GM19452 (cell line): ENCODE data around the gene P2RY2.

Experiments used
- ATAC-seq: cut with Tn5 transposase; IDR thresholded peaks from one replicate; pipeline ENCODE4 v1.9.1; 2021; ENCODE audit not compliant: unreplicated experiment

The P2RY2 gene

GRCh38 chr11:73241300-73241699 is 23.2 kb downstream of the P2RY2 start:
- ATAC-seq, result no peak

DNA sequence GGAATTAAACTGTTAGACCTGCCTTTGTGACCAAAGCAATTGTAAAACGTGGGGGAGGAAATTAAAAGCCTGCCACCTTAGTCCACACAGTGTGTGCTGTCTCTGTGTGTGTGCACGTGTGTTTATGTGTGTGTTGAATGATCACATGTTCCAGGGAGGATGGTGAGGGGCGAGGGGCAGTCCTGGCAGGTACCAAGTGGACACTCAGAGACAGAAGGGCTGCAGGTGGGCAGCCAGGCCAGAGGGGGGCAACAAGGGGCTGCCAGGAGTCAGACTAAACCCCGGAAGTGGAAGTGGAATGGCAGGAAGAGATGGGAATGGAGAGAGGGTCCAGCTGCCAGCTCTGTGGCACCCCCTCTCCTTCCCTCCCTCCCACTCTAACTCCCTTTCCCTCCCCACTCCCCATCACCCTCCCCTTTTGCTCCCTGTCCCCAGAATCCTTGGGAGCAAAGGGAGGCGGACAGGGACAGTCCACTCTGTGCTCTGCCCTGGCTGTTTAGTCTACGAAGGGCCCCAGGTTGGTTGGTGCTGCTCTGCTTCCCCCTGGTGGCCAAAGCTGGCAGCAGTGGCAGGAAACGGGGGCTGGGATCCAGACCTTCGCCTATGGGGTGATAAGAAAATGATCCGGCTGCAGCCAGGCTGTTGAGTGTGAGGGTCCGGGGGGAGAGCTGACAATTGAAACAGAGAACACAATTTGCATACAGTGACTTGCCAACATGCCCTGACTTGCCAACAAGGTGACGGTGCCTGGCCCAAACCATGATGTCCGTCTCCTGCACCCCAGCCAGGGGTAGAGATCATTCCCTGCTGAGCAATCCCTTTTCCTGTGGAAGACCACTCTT is 24.4 kb downstream of the P2RY2 start:
- ATAC-seq, result no peak

DNA sequence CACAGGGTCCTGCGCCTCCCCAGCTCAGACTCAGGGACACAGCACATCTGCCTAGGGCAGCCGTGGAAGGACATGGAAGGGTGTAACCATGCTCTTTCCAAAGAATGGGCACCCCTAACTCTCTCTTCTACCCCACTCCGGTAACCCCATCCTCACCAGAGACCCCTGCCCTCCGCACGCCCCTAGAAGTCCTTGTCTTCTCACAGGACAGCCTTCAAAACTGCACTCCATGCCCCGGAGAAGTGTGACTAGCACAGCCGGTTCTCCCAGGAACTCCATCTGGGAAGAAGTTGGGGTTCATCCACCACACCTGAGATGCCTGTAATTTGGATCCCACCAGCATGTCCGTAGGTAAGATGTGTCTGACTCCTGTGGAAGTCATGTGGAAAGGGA is 25.0 kb downstream of the P2RY2 start:
- no peak for ATAC-seq

DNA sequence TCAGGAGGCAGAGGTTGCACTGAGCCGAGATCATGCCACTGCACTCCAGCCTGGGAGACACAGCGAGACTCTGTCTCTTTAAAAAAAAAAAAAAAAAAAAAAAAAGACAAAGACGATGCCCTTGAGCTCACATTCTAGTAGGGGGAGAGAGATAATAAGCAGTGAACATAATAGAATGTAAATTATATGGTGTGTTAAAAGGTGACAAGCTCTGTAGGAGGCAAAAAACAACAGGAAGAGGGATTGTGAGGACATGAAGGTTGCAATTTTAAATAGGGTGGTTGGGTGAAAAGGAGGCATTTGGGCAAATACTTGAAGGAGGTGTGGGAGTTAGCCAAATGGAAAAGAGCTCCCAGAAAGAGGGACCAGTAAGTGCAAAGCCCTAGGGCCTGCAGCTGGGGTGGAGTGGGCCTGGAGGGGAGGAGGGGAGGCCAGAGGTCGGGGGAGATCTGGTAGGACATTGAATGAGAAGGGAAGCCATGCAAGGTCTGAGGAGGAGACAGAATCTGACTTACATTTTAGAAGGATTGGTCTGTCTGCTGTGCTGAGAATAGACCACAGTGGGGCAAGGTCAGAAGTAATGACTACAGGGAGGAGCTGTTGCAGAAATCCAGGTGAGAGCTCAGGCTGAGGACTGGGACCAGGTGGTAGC is 26.6 kb downstream of the P2RY2 start:
- no peak for ATAC-seq

- no peak for ATAC-seq
These were observed 27.4 kb downstream of the P2RY2 start for GRCh38 chr11:73245461-73245860.

GRCh38 chr11:73246303-73246702 is 28.2 kb downstream of the P2RY2 start:
- no peak for ATAC-seq

- no peak for ATAC-seq
These were observed 30.6 kb downstream of the P2RY2 start for GRCh38 chr11:73248526-73249185.

DNA sequence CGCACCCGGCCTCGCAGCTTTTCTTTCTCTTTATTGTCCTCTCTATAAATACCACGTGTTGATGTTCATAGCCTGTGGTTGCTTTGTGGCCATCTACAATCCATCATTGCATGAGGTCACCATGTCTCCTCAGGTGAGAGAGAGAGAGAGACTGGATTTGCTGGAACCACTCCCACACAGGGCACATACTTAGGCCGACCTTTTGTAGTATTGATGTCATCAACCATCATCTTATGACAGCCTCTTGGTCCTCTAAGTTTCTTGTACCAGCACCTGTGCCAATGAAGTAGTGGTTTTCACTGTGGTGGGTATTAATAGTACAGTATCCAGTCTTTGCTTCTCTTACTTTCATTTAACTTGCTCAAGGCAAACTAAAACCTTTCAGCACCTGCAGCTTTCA is 31.2 kb downstream of the P2RY2 start:
- no peak for ATAC-seq

- no peak for ATAC-seq
These were observed 32.0 kb downstream of the P2RY2 start for GRCh38 chr11:73249853-73250783.

- ATAC-seq, result no peak
These were observed 34.6 kb downstream of the P2RY2 start for GRCh38 chr11:73252577-73253191.

GRCh38 chr11:73257342-73258103 is 39.4 kb downstream of the P2RY2 start:
- ATAC-seq, result no peak

- ATAC-seq, result no peak
These were observed 40.3 kb downstream of the P2RY2 start for GRCh38 chr11:73258104-73259035.

DNA sequence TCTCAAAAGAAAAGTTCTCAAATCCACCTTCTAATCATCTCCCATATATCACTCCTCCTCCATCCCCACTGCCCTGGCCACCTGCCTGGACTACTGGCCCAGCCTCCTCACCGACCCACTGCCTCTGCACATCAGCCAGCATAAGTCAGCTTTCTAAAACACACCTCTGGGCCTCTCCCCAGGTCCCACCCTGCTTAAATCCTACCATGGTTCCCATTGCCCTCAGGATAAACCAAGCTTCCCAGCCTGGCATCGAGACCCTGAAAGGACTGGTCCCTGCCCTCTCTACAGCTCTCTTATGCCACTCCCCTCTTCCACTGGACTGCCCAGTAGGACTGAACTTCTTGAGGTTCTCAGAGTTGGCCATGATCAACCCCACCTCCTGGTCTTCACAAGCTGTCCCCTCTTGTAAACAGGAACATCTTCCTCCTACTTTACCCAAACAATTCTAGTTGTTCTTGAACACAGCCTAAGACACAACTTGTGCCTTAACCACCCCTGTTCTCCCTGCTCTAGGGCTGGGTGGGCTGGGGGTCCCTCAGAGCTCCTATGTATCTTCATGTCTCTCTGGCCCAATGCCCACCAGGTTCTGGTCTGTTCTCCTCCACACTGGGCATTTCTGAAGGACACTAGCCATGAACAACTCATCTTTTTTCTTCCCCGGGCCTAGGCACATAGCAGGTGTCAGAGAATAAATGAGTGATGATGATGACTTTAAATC is 41.5 kb downstream of the P2RY2 start:
- no peak for ATAC-seq

- no peak for ATAC-seq
These were observed 42.0 kb downstream of the P2RY2 start for GRCh38 chr11:73260127-73260457.

DNA sequence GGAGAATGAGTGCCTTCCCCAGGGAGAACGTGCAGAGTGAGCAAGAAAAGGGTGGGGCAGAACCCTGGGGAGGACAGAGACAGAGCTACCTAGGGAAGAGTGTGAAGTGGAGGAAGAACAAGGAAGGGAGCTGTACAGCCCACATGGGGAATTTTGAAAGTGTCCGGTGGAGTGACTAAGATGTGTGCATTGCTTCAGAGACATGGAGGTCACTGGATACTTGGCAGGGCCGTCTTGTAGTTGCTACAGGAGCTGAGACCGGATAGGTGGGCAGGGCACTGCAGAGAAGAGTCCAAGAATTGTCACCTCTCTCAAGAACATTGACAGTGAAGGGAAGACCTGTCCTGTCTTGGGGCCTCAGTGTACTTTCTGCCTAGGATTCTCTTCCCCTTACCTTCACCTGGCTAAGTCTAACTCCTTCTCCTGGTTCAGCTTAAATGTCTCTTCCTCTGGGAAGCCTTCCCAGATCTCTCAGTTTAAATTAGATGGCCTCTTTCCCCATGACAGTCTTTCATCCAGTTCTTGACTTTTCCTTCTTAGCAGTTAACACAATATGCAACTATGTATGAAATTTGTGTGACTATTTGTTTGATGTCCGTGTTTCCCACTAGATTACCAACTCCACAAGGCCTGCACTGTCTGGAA is 44.9 kb downstream of the P2RY2 start:
- no peak for ATAC-seq

- no peak for ATAC-seq
These were observed 45.6 kb downstream of the P2RY2 start for GRCh38 chr11:73263640-73264039.

- no peak for ATAC-seq
These were observed 47.3 kb downstream of the P2RY2 start for GRCh38 chr11:73265278-73265810.
